ENCODE data around the gene GPC6.

Gene GPC6

GRCh38 chr13:94050686-94051085 is 824.1 kb downstream of the GPC6 start:
- Mint-ChIP-seq H3K27me3 (no peaks in the 10 kb centered on the region), H3K27ac (no peak overlapping the region), H3K36me3 (no peaks in the 10 kb centered on the region), H3K4me1 (no peaks in the 10 kb centered on the region), H3K4me3 (no peak overlapping the region), H3K9me3 (no peaks in the 10 kb centered on the region)
- no peak for ATAC-seq

- no peak overlapping the region for H3K4me3 Mint-ChIP-seq
- H3K27me3 Mint-ChIP-seq, result no peaks in the 10 kb centered on the region
- H3K4me1 Mint-ChIP-seq, result no peaks in the 10 kb centered on the region
- no peaks in the 10 kb centered on the region for H3K36me3 Mint-ChIP-seq
- no peaks in the 10 kb centered on the region for H3K9me3 Mint-ChIP-seq
- no peak for ATAC-seq
- H3K27ac Mint-ChIP-seq, result no peak overlapping the region
These were observed 827.5 kb downstream of the GPC6 start for GRCh38 chr13:94053986-94054593.

GRCh38 chr13:94056362-94056990 is 829.9 kb downstream of the GPC6 start:
- H3K4me1 Mint-ChIP-seq, result no peaks in the 10 kb centered on the region
- no peak overlapping the region for H3K4me3 Mint-ChIP-seq
- no peaks in the 10 kb centered on the region for H3K9me3 Mint-ChIP-seq
- H3K27me3 Mint-ChIP-seq, result no peaks in the 10 kb centered on the region
- no peak overlapping the region for H3K27ac Mint-ChIP-seq
- ATAC-seq, result no peak
- no peaks in the 10 kb centered on the region for H3K36me3 Mint-ChIP-seq

GRCh38 chr13:94057618-94058186 is 831.1 kb downstream of the GPC6 start:
- no peaks in the 10 kb centered on the region for H3K4me1 Mint-ChIP-seq
- no peak overlapping the region for H3K4me3 Mint-ChIP-seq
- H3K27ac Mint-ChIP-seq, result no peak overlapping the region
- H3K27me3 Mint-ChIP-seq, result no peaks in the 10 kb centered on the region
- no peak for ATAC-seq
- H3K9me3 Mint-ChIP-seq, result no peaks in the 10 kb centered on the region
- no peaks in the 10 kb centered on the region for H3K36me3 Mint-ChIP-seq

GRCh38 chr13:94058821-94059360 is 832.3 kb downstream of the GPC6 start:
- H3K9me3 Mint-ChIP-seq, result no peaks in the 10 kb centered on the region
- no peaks in the 10 kb centered on the region for H3K27me3 Mint-ChIP-seq
- no peaks in the 10 kb centered on the region for H3K36me3 Mint-ChIP-seq
- no peak overlapping the region for H3K4me3 Mint-ChIP-seq
- H3K4me1 Mint-ChIP-seq, result no peaks in the 10 kb centered on the region
- no peak overlapping the region for H3K27ac Mint-ChIP-seq
- no peak for ATAC-seq

GRCh38 chr13:94061301-94061700 is 834.7 kb downstream of the GPC6 start:
- H3K9me3 Mint-ChIP-seq, result no peaks in the 10 kb centered on the region
- H3K27me3 Mint-ChIP-seq, result no peaks in the 10 kb centered on the region
- H3K4me3 Mint-ChIP-seq, result no peak overlapping the region
- no peaks in the 10 kb centered on the region for H3K4me1 Mint-ChIP-seq
- H3K27ac Mint-ChIP-seq, result no peak overlapping the region
- H3K36me3 Mint-ChIP-seq, result no peaks in the 10 kb centered on the region
- no peak for ATAC-seq

GRCh38 chr13:94063096-94063495 is 836.5 kb downstream of the GPC6 start:
- ATAC-seq, result no peak
- Mint-ChIP-seq H3K9me3 (no peaks in the 10 kb centered on the region), H3K4me1 (no peaks in the 10 kb centered on the region), H3K27me3 (no peaks in the 10 kb centered on the region), H3K4me3 (no peak overlapping the region), H3K27ac (no peak overlapping the region), H3K36me3 (no peaks in the 10 kb centered on the region)

- H3K9me3 Mint-ChIP-seq, result no peaks in the 10 kb centered on the region
- ATAC-seq, result no peak
- no peaks in the 10 kb centered on the region for H3K36me3 Mint-ChIP-seq
- no peak overlapping the region for H3K4me3 Mint-ChIP-seq
- no peak overlapping the region for H3K27ac Mint-ChIP-seq
- no peaks in the 10 kb centered on the region for H3K4me1 Mint-ChIP-seq
- H3K27me3 Mint-ChIP-seq, result no peaks in the 10 kb centered on the region
These were observed 837.2 kb downstream of the GPC6 start for GRCh38 chr13:94063848-94064247.

GRCh38 chr13:94065741-94066140 is 839.1 kb downstream of the GPC6 start:
- H3K36me3 Mint-ChIP-seq, result no peaks in the 10 kb centered on the region

GRCh38 chr13:94073007-94073744 is 846.6 kb downstream of the GPC6 start:
- no peak for ATAC-seq

More at GRCh38 chr13:94065741-94066140, 839.1 kb downstream of the GPC6 start:
- no peak for ATAC-seq
- Mint-ChIP-seq H3K27me3 (no peaks in the 10 kb centered on the region), H3K9me3 (peaks cover 6% of the 10 kb centered on the region), H3K4me3 (no peak overlapping the region), H3K27ac (no peak overlapping the region), H3K4me1 (no peaks in the 10 kb centered on the region)

GRCh38 chr13:94079876-94080275 is 853.3 kb downstream of the GPC6 start:
- H3K36me3 Mint-ChIP-seq, result no peaks in the 10 kb centered on the region
- peaks cover 7% of the 10 kb centered on the region for H3K9me3 Mint-ChIP-seq
- no peak for ATAC-seq
- no peaks in the 10 kb centered on the region for H3K4me1 Mint-ChIP-seq
- H3K4me3 Mint-ChIP-seq, result no peak overlapping the region
- H3K27ac Mint-ChIP-seq, result no peak overlapping the region
- no peaks in the 10 kb centered on the region for H3K27me3 Mint-ChIP-seq

More at GRCh38 chr13:94073007-94073744, 846.6 kb downstream of the GPC6 start:
- H3K27me3 Mint-ChIP-seq, result no peaks in the 10 kb centered on the region
- H3K36me3 Mint-ChIP-seq, result no peaks in the 10 kb centered on the region
- H3K27ac Mint-ChIP-seq, result no peak overlapping the region
- H3K9me3 Mint-ChIP-seq, result peaks cover 13% of the 10 kb centered on the region
- H3K4me1 Mint-ChIP-seq, result no peaks in the 10 kb centered on the region
- no peak overlapping the region for H3K4me3 Mint-ChIP-seq

GRCh38 chr13:94080527-94080926 is 853.9 kb downstream of the GPC6 start:
- H3K4me3 Mint-ChIP-seq, result no peak overlapping the region
- H3K27me3 Mint-ChIP-seq, result no peaks in the 10 kb centered on the region
- no peaks in the 10 kb centered on the region for H3K4me1 Mint-ChIP-seq
- H3K9me3 Mint-ChIP-seq, result peaks cover 5% of the 10 kb centered on the region
- no peak for ATAC-seq
- H3K36me3 Mint-ChIP-seq, result no peaks in the 10 kb centered on the region
- no peak overlapping the region for H3K27ac Mint-ChIP-seq

GRCh38 chr13:94087100-94087499 is 860.5 kb downstream of the GPC6 start:
- H3K36me3 Mint-ChIP-seq, result no peaks in the 10 kb centered on the region
- H3K9me3 Mint-ChIP-seq, result no peaks in the 10 kb centered on the region
- H3K4me1 Mint-ChIP-seq, result no peaks in the 10 kb centered on the region
- H3K27me3 Mint-ChIP-seq, result no peaks in the 10 kb centered on the region
- no peak overlapping the region for H3K4me3 Mint-ChIP-seq
- no peak overlapping the region for H3K27ac Mint-ChIP-seq
- ATAC-seq, result no peak

- Mint-ChIP-seq H3K4me1 (no peaks in the 10 kb centered on the region), H3K4me3 (no peak overlapping the region), H3K36me3 (no peaks in the 10 kb centered on the region), H3K27ac (no peak overlapping the region), H3K9me3 (peaks cover 8% of the 10 kb centered on the region), H3K27me3 (no peaks in the 10 kb centered on the region)
- ATAC-seq, result no peak
These were observed 862.1 kb downstream of the GPC6 start for GRCh38 chr13:94088742-94089141.

GRCh38 chr13:94090773-94091480 is 864.3 kb downstream of the GPC6 start:
- no peak overlapping the region for H3K27ac Mint-ChIP-seq
- ATAC-seq, result no peak
- H3K4me1 Mint-ChIP-seq, result no peaks in the 10 kb centered on the region
- no peak overlapping the region for H3K4me3 Mint-ChIP-seq
- H3K9me3 Mint-ChIP-seq, result peaks cover 8% of the 10 kb centered on the region
- no peaks in the 10 kb centered on the region for H3K27me3 Mint-ChIP-seq
- H3K36me3 Mint-ChIP-seq, result no peaks in the 10 kb centered on the region
